ENCODE results near the gene ABITRAM. TPM values are rescaled to one million over a fixed set of nuclear protein-coding genes. Genes with fewer than 3 reads are reported as not detected.
"Not testable (repeated sequence)": the region's sequence is repeated elsewhere in the genome, so short reads cannot be mapped to it uniquely, and the experiment has no call there.

Gene ABITRAM
- total RNA-seq, 2 experiments from 2014 or later: 9.2 to 9.3 TPM

DNA sequence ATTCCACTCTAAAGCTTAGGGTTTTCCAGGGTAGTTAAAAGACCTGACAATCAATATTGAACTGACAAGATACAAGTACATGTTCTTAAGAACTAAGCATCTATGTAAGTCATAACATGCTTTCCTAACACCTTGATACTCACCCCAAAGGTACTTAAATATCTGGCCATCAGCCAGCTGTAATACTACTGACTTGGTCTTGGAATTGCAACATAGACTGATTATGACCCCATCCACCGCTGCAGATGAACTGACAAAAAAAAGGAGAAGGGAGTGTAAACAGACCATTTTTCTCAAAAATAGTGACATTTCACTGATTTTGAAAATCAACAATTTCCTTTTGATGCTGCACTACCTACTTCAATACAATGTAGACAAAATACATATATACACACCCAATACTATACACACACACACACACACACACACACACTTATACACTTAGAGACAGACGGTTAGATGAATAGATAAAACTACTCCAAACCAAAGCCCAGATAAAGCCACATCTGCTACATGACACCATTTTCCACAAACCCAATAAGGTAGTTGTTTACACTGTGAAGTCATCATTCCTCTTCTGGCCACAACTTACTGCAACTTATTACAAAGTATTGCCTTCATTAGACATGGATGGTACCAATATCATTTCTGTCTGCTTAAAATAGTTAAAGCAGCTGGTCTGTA lies 30.6 kb upstream of the ABITRAM start:
- Mint-ChIP-seq H3K27me3 (ENCODE audit: low read depth) (no peaks in the 10 kb centered on the region), H3K4me1 (ENCODE audit: low read depth) (no peaks in the 10 kb centered on the region), H3K9me3 (ENCODE audit: insufficient read depth) (no peaks in the 10 kb centered on the region), H3K36me3 (ENCODE audit: low read depth) (peaks cover 30% of the 10 kb centered on the region), H3K4me3 (no peak overlapping the region), H3K27ac (no peak overlapping the region)
- ChIA-PET POLR2A (no interaction called here), CTCF (interaction anchor here (0.7 kb wide), 1 partner anchor 119 kb away, joined by 3 read pairs; no protein-coding TSS in a partner anchor)
- no peak for DNase-seq
- ATAC-seq: no peak

DNA sequence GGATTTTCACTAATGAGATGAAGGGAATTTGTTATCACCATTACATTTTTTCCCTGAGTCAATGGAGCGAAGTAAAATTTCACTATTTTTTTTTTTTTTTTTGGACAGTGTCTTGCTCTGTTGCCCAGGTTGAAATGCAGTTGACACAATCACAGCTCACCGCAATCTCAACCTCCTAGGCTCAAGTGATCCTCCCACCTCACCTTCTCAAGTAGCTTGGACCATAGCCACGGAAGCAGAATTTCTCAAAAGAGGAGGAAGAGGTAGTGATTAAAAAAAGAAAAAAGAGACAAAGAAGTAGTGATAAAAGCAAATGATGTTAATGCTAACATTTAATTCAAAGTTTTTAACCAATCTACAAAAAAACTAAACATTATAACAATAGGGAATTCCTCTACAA lies 30.0 kb upstream of the ABITRAM start:
- Mint-ChIP-seq H3K4me1 (ENCODE audit: low read depth) (no peaks in the 10 kb centered on the region), H3K36me3 (ENCODE audit: low read depth) (peaks cover 30% of the 10 kb centered on the region), H3K27me3 (ENCODE audit: low read depth) (no peaks in the 10 kb centered on the region), H3K27ac (no peak overlapping the region), H3K9me3 (ENCODE audit: insufficient read depth) (no peaks in the 10 kb centered on the region), H3K4me3 (no peak overlapping the region)
- ATAC-seq: no peak
- DNase-seq: no peak
- ChIA-PET POLR2A (no interaction called here), CTCF (interaction anchor here (0.7 kb wide), 1 partner anchor 119 kb away, joined by 3 read pairs; no protein-coding TSS in a partner anchor)

DNA sequence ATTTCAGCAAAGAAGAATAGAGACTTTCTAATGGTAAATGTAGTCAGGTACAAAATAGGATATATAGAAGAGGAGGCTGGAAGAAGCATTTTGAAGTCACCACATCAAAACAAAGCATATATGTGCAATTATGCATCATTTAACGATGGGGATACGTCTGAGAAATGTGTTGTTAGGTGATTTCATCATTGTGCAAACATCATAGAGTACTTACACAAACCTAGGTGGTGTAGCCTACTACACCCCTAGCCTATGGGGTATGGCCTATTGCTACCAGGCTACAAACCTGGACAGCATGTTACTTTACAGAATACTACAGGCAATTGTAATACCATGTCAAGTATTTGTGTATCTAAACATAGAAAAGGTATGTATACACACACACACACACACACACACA lies 28.7 kb upstream of the ABITRAM start:
- H3K9me3 Mint-ChIP-seq (ENCODE audit: insufficient read depth): no peaks in the 10 kb centered on the region
- H3K36me3 Mint-ChIP-seq (ENCODE audit: low read depth): peaks cover 33% of the 10 kb centered on the region
- H3K27ac Mint-ChIP-seq: no peak overlapping the region
- ChIA-PET CTCF (no interaction called here), POLR2A (no interaction called here)
- no peak overlapping the region for H3K4me3 Mint-ChIP-seq
- H3K4me1 Mint-ChIP-seq (ENCODE audit: low read depth): no peaks in the 10 kb centered on the region
- ATAC-seq: no peak
- DNase-seq: no peak
- no peaks in the 10 kb centered on the region for H3K27me3 Mint-ChIP-seq (ENCODE audit: low read depth)

DNA sequence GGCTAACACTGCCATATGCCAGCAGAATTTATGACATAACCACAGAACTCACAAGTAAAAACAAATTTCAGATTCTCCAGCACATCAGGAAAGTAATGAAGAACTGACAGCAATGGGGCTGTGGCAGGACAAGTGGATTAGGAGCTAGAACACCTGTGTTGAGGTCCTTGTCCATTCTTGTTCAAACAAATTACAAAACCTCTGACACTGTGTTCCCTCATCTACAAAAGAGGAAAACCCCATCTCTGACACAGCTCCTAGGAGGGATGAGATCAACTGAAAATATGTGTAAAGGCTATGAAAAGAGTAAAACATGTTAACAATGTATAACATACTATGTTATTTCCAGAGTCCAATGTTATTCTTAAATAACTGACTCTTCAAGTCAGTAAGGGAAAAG lies 23.8 kb upstream of the ABITRAM start:
- no peak overlapping the region for H3K4me3 Mint-ChIP-seq
- H3K27ac Mint-ChIP-seq: no peak overlapping the region
- ChIA-PET CTCF (interaction anchor here (0.9 kb wide), 1 partner anchor 233 kb away, joined by 3 read pairs; no protein-coding TSS in a partner anchor), POLR2A (no interaction called here)
- H3K36me3 Mint-ChIP-seq (ENCODE audit: low read depth): peaks cover 35% of the 10 kb centered on the region
- no peaks in the 10 kb centered on the region for H3K27me3 Mint-ChIP-seq (ENCODE audit: low read depth)
- DNase-seq (no peak), ATAC-seq (no peak)
- H3K9me3 Mint-ChIP-seq (ENCODE audit: insufficient read depth): no peaks in the 10 kb centered on the region
- H3K4me1 Mint-ChIP-seq (ENCODE audit: low read depth): peaks cover 10% of the 10 kb centered on the region

DNA sequence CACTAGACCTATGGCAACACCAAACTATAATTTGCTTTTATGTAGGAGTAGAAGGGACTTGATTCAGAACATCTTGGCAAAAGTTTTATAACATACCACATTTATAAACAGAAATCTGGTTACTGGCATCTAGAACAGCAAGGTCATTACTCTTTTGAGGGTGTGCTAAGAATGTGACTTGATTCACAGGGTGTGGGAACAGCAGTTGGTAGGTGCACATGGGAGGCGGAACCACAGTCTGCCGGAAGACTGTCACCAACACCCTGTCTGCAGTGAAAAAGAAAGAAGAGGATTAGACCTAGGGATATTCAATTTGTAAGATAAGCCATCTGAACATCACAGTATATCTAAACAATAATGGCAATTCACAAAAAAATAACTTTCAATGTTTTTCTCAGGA lies 23.3 kb upstream of the ABITRAM start:
- no peaks in the 10 kb centered on the region for H3K9me3 Mint-ChIP-seq (ENCODE audit: insufficient read depth)
- ATAC-seq: no peak
- H3K36me3 Mint-ChIP-seq (ENCODE audit: low read depth): peaks cover 40% of the 10 kb centered on the region
- H3K27me3 Mint-ChIP-seq (ENCODE audit: low read depth): no peaks in the 10 kb centered on the region
- H3K27ac Mint-ChIP-seq: peak overlapping the region; percentile 36
- POLR2A ChIA-PET: no interaction called here
- H3K4me3 Mint-ChIP-seq: no peak overlapping the region
- peaks cover 10% of the 10 kb centered on the region for H3K4me1 Mint-ChIP-seq (ENCODE audit: low read depth)
- DNase-seq: no peak
- CTCF ChIA-PET: no interaction called here

DNA sequence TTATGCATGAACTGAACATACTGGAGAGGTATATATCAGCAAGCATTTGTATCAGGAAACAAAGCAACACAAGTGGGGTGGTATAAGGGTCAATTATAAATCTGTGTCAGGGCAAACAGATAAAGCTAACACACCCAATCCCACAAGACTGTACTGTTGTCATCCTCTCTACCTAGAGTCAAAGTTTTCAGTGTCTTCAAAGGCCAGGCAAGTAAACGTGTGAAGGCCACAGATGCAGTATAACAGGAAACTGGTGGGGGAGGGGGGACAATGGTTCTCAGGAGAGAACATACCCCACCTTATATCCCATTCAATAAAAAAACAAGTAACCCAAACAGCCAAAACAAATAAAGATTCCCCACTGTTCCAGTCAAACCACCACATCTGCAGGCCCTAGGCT lies 22.4 kb upstream of the ABITRAM start:
- Mint-ChIP-seq H3K4me1 (ENCODE audit: low read depth) (peaks cover 10% of the 10 kb centered on the region), H3K9me3 (ENCODE audit: insufficient read depth) (no peaks in the 10 kb centered on the region), H3K36me3 (ENCODE audit: low read depth) (peaks cover 39% of the 10 kb centered on the region), H3K4me3 (no peak overlapping the region), H3K27ac (peak overlapping the region; percentile 67), H3K27me3 (ENCODE audit: low read depth) (no peaks in the 10 kb centered on the region)
- ChIA-PET POLR2A (no interaction called here), CTCF (no interaction called here)
- ATAC-seq (peak; percentile 42), DNase-seq (peak; percentile 36)

DNA sequence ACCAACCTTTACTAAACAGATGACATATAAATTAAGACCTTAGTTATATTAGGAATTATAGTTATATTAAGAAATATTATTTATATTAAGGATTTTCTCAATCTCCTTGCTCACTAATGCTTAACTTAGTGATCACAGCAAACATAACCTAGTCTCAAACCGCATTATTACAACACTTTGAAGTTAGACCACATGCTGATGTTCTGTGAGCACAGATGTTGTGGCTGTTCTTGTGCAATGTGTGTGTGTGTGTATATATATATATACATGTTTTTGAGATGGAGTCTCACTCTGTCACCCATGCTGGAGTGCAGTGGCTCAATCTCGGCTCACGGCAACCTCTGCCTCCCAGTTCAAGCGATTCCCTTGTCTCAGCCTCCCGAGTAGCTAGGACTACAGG lies 20.8 kb upstream of the ABITRAM start:
- ATAC-seq (no peak), DNase-seq (no peak)
- H3K9me3 Mint-ChIP-seq (ENCODE audit: insufficient read depth): no peaks in the 10 kb centered on the region
- no peak overlapping the region for H3K4me3 Mint-ChIP-seq
- ChIA-PET POLR2A (no interaction called here), CTCF (no interaction called here)
- no peaks in the 10 kb centered on the region for H3K27me3 Mint-ChIP-seq (ENCODE audit: low read depth)
- no peak overlapping the region for H3K27ac Mint-ChIP-seq
- H3K36me3 Mint-ChIP-seq (ENCODE audit: low read depth): peaks cover 39% of the 10 kb centered on the region
- peaks cover 10% of the 10 kb centered on the region for H3K4me1 Mint-ChIP-seq (ENCODE audit: low read depth)

DNA sequence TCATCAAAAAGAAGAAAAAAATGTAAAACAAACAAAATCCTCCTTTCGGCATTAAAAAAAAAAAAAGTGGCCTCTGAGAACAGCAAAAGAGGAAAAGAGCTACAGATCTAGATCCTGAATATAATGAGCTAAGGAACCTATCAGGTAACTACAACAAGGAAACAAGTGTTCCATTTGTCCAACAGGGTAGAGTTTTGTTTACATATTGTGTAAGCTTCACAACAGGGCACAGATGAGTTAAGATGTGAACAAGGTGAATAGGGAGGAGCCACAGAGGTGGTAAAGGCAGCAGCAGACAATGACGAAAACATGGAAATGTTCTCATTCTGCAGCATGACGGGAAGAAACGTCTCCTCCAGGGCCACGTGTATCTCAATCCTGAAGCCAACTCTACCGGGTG lies 14.7 kb upstream of the ABITRAM start:
- H3K9me3 Mint-ChIP-seq (ENCODE audit: insufficient read depth): no peaks in the 10 kb centered on the region
- no peak for ATAC-seq
- CTCF ChIA-PET: interaction anchor here (0.8 kb wide), 1 partner anchor 35 kb away, joined by 3 read pairs; no protein-coding TSS in a partner anchor

DNA sequence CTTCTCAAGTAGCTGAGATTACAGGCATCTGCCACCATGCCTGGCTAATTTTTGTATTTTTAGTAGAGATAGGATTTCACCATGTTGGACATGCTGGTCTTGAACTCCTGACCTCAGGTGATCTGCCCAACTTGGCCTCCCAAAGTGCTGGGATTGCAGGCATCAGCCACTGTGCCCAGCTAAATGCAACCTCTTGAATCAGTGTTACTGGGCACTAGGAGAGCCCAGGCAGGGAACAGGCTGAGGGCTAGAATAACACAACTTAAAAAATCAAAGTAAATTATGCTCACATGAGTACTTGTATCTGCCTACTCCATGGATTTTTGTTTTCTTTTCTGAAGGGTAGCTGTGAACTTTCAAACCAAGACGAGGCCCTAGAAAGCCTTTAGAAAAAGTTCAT lies 13.8 kb upstream of the ABITRAM start:
- H3K4me3 Mint-ChIP-seq; H3K27me3 Mint-ChIP-seq (ENCODE audit: low read depth); H3K27ac Mint-ChIP-seq; H3K4me1 Mint-ChIP-seq (ENCODE audit: low read depth); DNase-seq; H3K9me3 Mint-ChIP-seq (ENCODE audit: insufficient read depth); CTCF ChIA-PET; ATAC-seq: not testable (repeated sequence)
- POLR2A ChIA-PET: interaction anchor here (0.6 kb wide), 1 partner anchor 14 kb away, joined by 3 read pairs; the partner anchor contains the start of genes ABITRAM and ELP1
- H3K36me3 Mint-ChIP-seq (ENCODE audit: low read depth): peaks cover 33% of the 10 kb centered on the region

More for the DNA sequence above, 14.7 kb upstream of the ABITRAM start:
- no peak for DNase-seq
- no peaks in the 10 kb centered on the region for H3K4me1 Mint-ChIP-seq (ENCODE audit: low read depth)
- POLR2A ChIA-PET: no interaction called here
- H3K4me3 Mint-ChIP-seq: no peak overlapping the region
- H3K27me3 Mint-ChIP-seq (ENCODE audit: low read depth): no peaks in the 10 kb centered on the region
- peaks cover 29% of the 10 kb centered on the region for H3K36me3 Mint-ChIP-seq (ENCODE audit: low read depth)
- no peak overlapping the region for H3K27ac Mint-ChIP-seq

DNA sequence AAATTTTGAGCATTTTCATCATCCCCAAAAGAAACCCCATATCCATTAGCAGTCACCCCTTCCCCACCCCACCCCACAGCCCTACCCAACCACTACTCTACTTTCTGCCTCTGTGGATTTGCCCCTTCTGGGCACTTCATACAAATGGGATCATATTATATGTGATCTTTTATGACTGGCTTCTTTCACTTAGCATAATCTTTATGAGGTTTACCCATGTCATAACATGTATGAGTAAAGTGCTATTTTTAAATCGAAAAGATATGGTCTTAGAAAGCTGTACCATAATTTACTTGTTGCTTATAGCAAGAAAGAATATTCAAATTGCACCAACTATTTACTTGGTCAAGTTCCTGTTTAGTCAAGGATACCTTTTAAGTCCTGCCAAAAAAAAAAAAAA lies 13.0 kb upstream of the ABITRAM start:
- no peak overlapping the region for H3K27ac Mint-ChIP-seq
- no peaks in the 10 kb centered on the region for H3K4me1 Mint-ChIP-seq (ENCODE audit: low read depth)
- no peaks in the 10 kb centered on the region for H3K9me3 Mint-ChIP-seq (ENCODE audit: insufficient read depth)
- H3K27me3 Mint-ChIP-seq (ENCODE audit: low read depth): no peaks in the 10 kb centered on the region
- ATAC-seq: no peak
- DNase-seq: no peak
- H3K4me3 Mint-ChIP-seq: no peak overlapping the region
- H3K36me3 Mint-ChIP-seq (ENCODE audit: low read depth): peaks cover 34% of the 10 kb centered on the region
- ChIA-PET POLR2A (interaction anchor here (0.6 kb wide), 1 partner anchor 13 kb away, joined by 3 read pairs; the partner anchor contains the start of genes ABITRAM and ELP1), CTCF (interaction anchor here (0.7 kb wide), 1 partner anchor 33 kb away, joined by 3 read pairs; no protein-coding TSS in a partner anchor)

DNA sequence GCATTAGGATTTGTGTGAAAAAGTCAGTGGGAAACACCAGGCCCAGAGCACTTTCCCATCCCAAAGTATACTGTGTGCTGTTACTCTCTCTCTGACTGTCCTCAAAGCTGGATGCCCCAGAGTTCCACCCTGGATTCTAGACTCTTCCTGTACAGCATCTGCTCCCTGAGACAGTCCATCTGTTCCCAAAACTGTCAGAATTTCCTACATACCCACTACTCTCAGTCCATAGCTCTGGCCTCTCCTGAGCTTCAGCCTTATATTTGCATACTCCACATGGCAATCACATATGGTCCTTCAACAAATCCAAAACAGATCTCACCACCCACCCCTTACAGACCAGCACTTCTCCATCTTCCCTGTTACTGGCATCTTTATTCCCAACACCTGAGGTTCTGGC lies 9.7 kb upstream of the ABITRAM start:
- H3K27ac Mint-ChIP-seq: no peak overlapping the region
- no peaks in the 10 kb centered on the region for H3K27me3 Mint-ChIP-seq (ENCODE audit: low read depth)
- ChIA-PET POLR2A (no interaction called here), CTCF (no interaction called here)
- no peak for ATAC-seq
- H3K4me3 Mint-ChIP-seq: no peak overlapping the region
- peaks cover 34% of the 10 kb centered on the region for H3K36me3 Mint-ChIP-seq (ENCODE audit: low read depth)
- no peaks in the 10 kb centered on the region for H3K9me3 Mint-ChIP-seq (ENCODE audit: insufficient read depth)
- DNase-seq: no peak
- H3K4me1 Mint-ChIP-seq (ENCODE audit: low read depth): no peaks in the 10 kb centered on the region

DNA sequence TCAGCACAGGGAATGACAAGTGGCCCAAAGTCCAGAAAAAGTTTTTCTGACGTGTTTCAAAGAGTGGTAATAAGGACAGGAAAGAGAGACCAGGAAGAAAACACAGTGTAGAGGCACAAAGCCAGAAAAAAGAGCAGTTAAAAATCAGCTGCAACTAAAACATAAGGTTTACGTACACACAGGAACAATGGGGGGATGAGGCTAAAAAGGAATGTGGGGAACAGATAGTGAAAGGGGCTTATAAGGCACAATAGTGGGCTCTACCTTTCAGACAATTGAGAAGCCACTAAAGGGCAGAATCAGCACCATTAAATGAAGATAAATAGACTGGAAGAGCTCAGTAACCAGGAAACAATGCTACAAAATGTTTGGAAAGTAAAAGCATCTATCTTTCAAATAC lies 5.8 kb upstream of the ABITRAM start:
- no peak overlapping the region for H3K27ac Mint-ChIP-seq
- H3K27me3 Mint-ChIP-seq (ENCODE audit: low read depth): no peaks in the 10 kb centered on the region
- ChIA-PET CTCF (no interaction called here), POLR2A (no interaction called here)
- peaks cover 26% of the 10 kb centered on the region for H3K36me3 Mint-ChIP-seq (ENCODE audit: low read depth)
- DNase-seq (no peak), ATAC-seq (no peak)
- peaks cover 13% of the 10 kb centered on the region for H3K4me1 Mint-ChIP-seq (ENCODE audit: low read depth)
- H3K9me3 Mint-ChIP-seq (ENCODE audit: insufficient read depth): no peaks in the 10 kb centered on the region
- no peak overlapping the region for H3K4me3 Mint-ChIP-seq
